G401 (cell line): ENCODE measurements around the gene ZNF467. TPM values are rescaled to one million over a fixed set of nuclear protein-coding genes. Genes with fewer than 3 reads are reported as not detected.

Source experiments
- DNase-seq: peaks from one replicate; pipeline ENCODE4 v3.0.0-alpha.2; 2015; ENCODE audit warnings: low spot score
- in situ Hi-C: cut with HindIII; loops from 2 replicates; pipeline ENCODE4 v1.10.0; 2016; ENCODE audit warnings: low sequenced_read_pairs, mixed read lengths
- total RNA-seq: library from RNA; depleted of rRNA; stranded (reverse); fragments of >200 nt; shearing (Covaris generic); gene quantifications from 2 replicates; pipeline ENCODE4 v1.2.3, GENCODE V29; 2014

ZNF467 gene
- total RNA-seq, 1 experiment from 2014 or later: 9.8 TPM

DNA sequence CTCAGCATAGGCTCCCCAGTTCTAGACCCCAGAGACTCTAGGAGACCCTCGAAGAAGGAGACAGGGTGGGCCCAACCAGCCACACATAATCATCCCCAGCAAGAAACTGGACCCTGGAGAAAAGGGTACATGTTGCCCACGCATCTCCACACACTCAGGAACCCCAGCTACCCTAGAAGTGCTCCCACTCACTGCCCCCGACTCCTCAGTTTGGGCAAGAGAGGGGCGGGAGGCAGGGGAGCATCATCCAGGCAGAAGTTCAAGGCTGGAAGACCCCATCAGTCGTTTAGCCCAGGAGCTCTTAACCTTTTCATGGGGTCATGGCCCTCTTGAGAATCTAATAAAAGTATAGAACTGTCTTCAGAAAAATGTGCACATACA, 1.8 kb upstream of the ZNF467 start:
- DNase-seq: no peak
- in situ Hi-C loops: no loop called here

DNA sequence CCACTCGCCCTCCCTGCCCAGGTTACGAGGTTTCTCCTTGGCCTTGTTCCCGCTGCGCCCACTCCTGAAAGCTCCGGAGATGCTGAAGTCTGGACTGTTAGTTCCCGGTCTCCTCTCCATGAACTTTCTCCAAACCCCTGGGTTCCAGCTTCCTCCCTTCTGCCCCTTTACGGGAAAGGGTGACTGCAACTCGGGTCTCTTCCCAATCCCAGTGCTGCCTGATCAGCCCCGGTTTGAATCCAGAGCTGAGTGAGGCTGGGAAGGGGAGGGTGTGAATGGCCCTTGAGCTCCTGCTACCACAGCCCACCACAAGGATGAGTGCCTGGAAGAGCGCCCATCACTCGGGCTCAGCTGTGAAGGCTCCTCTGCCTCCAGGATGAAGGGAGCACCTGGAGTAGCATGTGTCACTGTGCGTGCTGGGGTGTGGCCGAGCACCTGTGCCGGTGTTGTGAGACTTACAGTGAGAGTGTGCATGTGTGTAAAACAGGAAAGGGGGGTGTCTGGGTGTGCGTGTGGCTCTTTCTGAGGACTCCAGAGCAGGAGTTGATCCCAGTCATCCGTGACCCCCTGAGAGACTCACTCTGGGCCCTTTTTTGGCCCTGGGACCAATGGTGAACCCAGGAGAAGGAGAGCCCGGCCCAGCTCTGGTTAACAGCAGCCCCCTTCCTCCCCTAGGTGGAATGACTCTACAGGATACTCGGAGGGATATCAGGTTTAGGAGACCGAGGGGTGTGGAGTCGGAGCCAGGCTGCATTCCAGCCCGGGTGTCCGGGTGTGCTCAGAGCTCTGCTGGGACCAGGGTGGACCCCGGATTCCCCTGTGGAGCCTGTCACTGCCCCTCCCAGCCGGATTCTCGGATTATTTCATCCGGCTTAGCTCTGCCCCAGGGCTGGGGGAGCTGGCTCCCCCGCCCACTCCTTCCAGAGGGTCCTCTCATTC, 1.1 kb upstream of the ZNF467 start:
- in situ Hi-C loops: no loop called here
- DNase-seq: peak; percentile 39

- no peak for DNase-seq
- in situ Hi-C loops: no loop called here
Observed at GRCh38 chr7:149772956-149773434, 393 bp downstream of the ZNF467 start.

DNA sequence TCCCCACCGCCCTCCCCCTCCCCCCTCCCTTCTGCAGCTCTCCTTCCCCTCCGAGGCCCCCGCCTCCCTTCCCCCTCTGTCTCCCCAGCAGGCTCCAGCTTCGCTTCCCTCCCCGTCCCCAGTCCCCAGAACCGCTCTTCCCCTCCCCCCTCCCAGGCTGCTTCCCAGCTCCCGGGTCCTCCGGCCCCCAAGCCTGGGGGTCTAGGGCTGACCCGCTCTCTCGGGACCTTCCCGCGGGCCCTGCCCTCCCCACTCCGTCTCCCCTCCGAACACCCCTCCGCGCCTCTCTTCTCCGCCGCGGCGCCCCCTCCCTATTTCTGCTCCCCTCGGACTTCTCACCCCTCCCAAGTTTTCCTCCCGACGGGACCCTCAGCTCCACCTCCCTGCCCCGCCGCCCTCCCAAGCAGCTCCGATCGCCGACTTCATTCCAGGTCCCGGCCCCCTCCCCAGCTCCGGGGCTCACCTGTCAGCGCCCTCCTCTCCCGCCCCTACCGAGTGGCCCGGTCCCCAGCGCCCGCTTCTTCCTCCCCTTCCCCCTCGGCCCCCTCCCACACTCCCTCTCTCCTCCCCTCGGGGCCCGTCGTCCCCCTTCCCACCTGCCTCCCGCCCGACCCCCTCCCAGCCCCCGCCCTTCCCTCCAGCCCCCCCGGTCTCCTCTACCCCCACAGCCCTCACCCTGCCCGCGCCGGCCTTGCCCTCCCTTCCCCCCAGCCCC, 990 bp downstream of the ZNF467 start:
- no peak for DNase-seq
- in situ Hi-C loops: no loop called here

GRCh38 chr7:149771720-149772240, 1.6 kb downstream of the ZNF467 start:
- in situ Hi-C loops: no loop called here
- DNase-seq: peak; percentile 89

DNA sequence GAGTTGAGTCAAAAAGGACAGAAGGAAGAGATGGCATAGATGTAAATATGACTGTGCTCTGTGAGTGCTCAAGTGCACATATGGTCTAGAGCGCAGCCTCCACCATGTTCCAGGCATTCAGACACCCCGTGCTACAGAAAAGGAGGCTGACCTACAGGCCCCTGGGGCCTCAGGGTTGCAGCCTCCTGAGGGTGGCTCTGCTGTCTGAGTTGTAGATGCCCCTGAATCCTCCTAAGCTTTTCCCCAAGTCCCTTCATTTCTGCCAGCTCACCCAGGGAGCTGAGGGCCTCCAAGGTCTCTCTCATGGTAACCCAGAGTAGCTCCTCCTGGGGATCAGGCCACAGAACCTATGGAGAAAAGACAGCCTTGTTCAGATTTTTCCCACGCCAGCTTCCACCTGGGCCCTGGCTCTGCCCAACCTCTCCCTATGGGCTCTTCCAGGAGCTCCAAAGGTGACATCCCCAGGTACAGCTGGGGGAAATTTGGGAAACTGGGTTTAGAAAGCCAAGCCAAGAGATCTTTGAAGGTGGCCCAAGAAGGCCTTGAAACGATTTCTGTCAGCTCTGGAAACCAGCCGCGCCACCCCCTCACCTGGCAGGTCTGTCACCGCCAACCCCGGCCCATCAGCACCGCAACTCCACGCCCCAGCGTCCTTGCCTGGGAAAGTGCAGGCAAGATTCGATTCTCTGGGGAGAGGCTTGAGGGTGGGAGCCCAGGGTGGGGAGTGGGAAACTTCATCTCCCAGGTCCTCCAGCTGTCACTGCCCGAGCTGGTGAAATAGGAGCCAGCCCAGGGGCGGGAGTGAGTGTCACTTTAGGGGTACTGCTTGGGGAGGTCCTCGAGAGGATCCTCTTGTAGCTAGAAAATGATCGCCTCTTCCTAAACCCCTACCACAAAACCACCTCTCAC, 2.4 kb downstream of the ZNF467 start:
- in situ Hi-C loops: no loop called here
- no peak for DNase-seq

DNA sequence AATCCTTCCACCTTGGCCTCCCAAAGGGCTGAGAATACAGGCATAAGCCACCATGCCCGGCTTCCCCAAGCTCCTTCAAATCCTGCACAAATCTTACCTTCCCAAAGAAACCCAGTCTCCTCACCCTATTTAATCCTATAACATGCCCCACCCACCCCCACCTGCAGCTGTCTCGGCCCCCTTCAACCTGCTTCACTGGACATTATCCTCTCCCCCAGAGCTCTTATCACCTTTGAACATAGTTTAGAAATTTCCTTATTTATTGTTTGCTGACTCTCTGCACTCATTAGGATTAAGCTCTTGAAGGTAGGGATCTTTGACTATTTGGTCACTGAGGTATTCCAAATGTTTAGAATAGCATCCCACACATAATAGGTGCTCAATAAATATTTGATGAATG, 3.5 kb downstream of the ZNF467 start:
- in situ Hi-C loops: no loop called here
- no peak for DNase-seq

- DNase-seq: no peak
- in situ Hi-C loops: no loop called here
Observed at GRCh38 chr7:149768931-149769330, 4.5 kb downstream of the ZNF467 start.

- no peak for DNase-seq
- in situ Hi-C loops: no loop called here
Observed at GRCh38 chr7:149767068-149767467, 6.3 kb downstream of the ZNF467 start.

GRCh38 chr7:149766135-149766675, 7.2 kb downstream of the ZNF467 start:
- in situ Hi-C loops: no loop called here
- no peak for DNase-seq

- peak; percentile 67 for DNase-seq
- in situ Hi-C loops: no loop called here
Observed at GRCh38 chr7:149765399-149766121, 7.8 kb downstream of the ZNF467 start.

GRCh38 chr7:149764481-149765398, 8.6 kb downstream of the ZNF467 start:
- in situ Hi-C loops: no loop called here
- peak; percentile 67 for DNase-seq

GRCh38 chr7:149763563-149764240, 9.7 kb downstream of the ZNF467 start:
- in situ Hi-C loops: no loop called here
- DNase-seq: no peak

DNA sequence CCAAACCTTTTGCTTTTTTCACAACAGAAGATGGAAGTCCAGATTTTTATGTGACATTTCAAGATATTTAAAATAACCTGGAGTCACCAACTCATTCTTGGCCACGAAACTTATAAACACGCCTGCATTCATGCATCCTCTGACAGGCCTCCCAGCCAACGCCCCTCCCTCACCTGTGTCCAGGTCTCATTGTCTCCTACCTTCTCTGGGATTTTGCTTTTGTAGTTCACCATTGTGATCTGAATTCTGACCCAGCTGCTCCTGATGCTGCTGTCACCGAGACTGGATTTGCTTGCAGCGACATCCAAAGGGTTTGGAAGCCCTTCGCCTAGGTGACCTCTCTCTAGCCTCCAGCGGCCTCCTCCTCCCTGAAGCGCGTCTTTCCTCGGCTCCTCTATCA, 10.8 kb downstream of the ZNF467 start:
- DNase-seq: no peak
- in situ Hi-C loops: no loop called here

DNA sequence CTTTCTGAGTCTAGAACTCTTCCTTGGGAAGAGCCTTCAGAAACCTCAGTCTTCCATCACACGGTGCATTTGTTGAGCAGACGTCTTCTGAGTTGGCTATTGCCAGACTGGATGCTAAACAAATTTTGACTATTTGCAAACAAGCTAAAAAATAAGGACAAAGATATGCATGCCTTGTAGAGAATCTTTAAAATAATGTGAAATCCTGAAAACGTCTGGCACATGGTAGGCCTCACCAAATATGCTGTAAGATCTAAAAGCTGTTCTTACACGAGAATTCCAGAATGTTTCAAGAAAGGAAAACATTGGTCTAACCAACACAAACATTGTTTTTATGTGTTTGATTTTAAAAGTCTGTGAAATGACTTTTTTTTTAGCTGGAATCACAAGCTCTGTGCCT, 11.3 kb downstream of the ZNF467 start:
- no peak for DNase-seq
- in situ Hi-C loops: no loop called here

- in situ Hi-C loops: no loop called here
- no peak for DNase-seq
Observed at GRCh38 chr7:149761307-149761706, 12.1 kb downstream of the ZNF467 start.

GRCh38 chr7:149760538-149760937, 12.8 kb downstream of the ZNF467 start:
- in situ Hi-C loops: no loop called here
- no peak for DNase-seq
